Smooth muscle cell (in vitro differentiated cells): ENCODE results near the gene EPB41L4B. TPM values are rescaled to one million over a fixed set of nuclear protein-coding genes. Genes with fewer than 3 reads are reported as not detected.
"Not testable (repeated sequence)": the region's sequence is repeated elsewhere in the genome, so short reads cannot be mapped to it uniquely, and the experiment has no call there.

Source experiments
- DNase-seq: peaks from one replicate; lab custom pipeline; 2025; ENCODE audit not compliant: unreplicated experiment; lab: John Stamatoyannopoulos, UW
- H2AFZ ChIP-seq: fragments of 200-600 bp; sonication (generic); 2 replicates; pipeline ENCODE4 v1.6.0; 2016; ENCODE audit warnings: antibody characterized with exemption, low read depth, mild to moderate bottlenecking
- H3F3A ChIP-seq: fragments of 200-600 bp; sonication (generic); 2 replicates; pipeline ENCODE4 v1.6.0; 2017; ENCODE audit warnings: antibody characterized with exemption, low read depth
- H3K27ac ChIP-seq: fragments of 200-600 bp; sonication (generic); 2 replicates; pipeline ENCODE4 v1.5.1; 2016; ENCODE audit warnings: low read depth, mild to moderate bottlenecking
- H3K27me3 ChIP-seq: fragments of 200-600 bp; sonication (generic); 2 replicates; pipeline ENCODE4 v1.6.1; 2016; ENCODE audit warnings: low read depth, mild to moderate bottlenecking
- H3K36me3 ChIP-seq: fragments of 200-600 bp; sonication (generic); 2 replicates; pipeline ENCODE4 v1.5.1; 2016; ENCODE audit warnings: low read depth
- H3K4me1 ChIP-seq: fragments of 200-600 bp; sonication (generic); 2 replicates; pipeline ENCODE4 v1.5.1; 2016; ENCODE audit warnings: low read depth
- H3K4me2 ChIP-seq: fragments of 200-600 bp; sonication (generic); 2 replicates; pipeline ENCODE4 v1.6.0; 2016; ENCODE audit warnings: mild to moderate bottlenecking
- H3K4me3 ChIP-seq: fragments of 200-600 bp; sonication (generic); 2 replicates; pipeline ENCODE4 v1.5.1; 2016; ENCODE audit warnings: mild to moderate bottlenecking
- H3K79me2 ChIP-seq: fragments of 200-600 bp; sonication (generic); 2 replicates; pipeline ENCODE4 v1.6.0; 2016; ENCODE audit warnings: low read depth, mild to moderate bottlenecking
- H3K9ac ChIP-seq: fragments of 200-600 bp; sonication (generic); 2 replicates; pipeline ENCODE4 v1.6.0; 2016; ENCODE audit warnings: low read depth
- H3K9me3 ChIP-seq: fragments of 200-600 bp; sonication (generic); replicated peaks from 2 replicates; pipeline ENCODE4 v1.5.1; 2016; ENCODE audit warnings: low read depth
- H4K20me1 ChIP-seq: fragments of 200-600 bp; sonication (generic); 2 replicates; pipeline ENCODE4 v1.6.0; 2016; ENCODE audit warnings: low read depth
- CTCF ChIP-seq: fragments of 200-600 bp; sonication (generic); IDR thresholded peaks from 2 replicates; pipeline ENCODE4 v1.5.1; 2017; ENCODE audit warnings: borderline replicate concordance, mild to moderate bottlenecking, antibody characterized with exemption; ENCODE audit not compliant: insufficient read depth, poor library complexity, severe bottlenecking
- WGBS: methylation state at CpG from one replicate; pipeline ENCODE4 v1.1.7; 2016; ENCODE audit warnings: low lambda C conversion rate; 5-methylcytosine and 5-hydroxymethylcytosine counted together
- polyA plus RNA-seq: library from polyadenylated mRNA; unstranded; fragments of >200 nt; fragmentation: Nextera tagmentation; extraction: Ambion mirVana; gene quantifications from 2 replicates; pipeline ENCODE4 v1.2.1, GENCODE V29; 2016
- total RNA-seq: library from RNA; depleted of rRNA; stranded (reverse); fragments of >200 nt; gene quantifications from 2 replicates; pipeline ENCODE4 v1.2.3, GENCODE V29; 2014

Gene EPB41L4B
- total and polyA plus RNA-seq, 2 experiments from 2014 or later: 0.74 to 2.5 TPM

- Histone ChIP-seq H3K4me1 (peaks cover 4% of the 10 kb centered on the region), H3K4me3 (no peak overlapping the region), H3K79me2 (no peaks in the 10 kb centered on the region), H4K20me1 (no peaks in the 10 kb centered on the region), H3K27ac (no peak overlapping the region), H3K27me3 (no peaks in the 10 kb centered on the region), H2AFZ (no peak overlapping the region), H3K36me3 (no peaks in the 10 kb centered on the region), H3K9me3 (no peaks in the 10 kb centered on the region), H3K4me2 (no peak overlapping the region), H3K9ac (no peak overlapping the region), H3F3A (no peaks in the 10 kb centered on the region)
- no peak for DNase-seq
- WGBS: 85% methylated on average over 3 of the region's 3 CpGs
- TF ChIP-seq CTCF: no peak
These were observed 26.0 kb upstream of the EPB41L4B start for GRCh38 chr9:109346904-109347303.

GRCh38 chr9:109344866-109345265, 24.0 kb upstream of the EPB41L4B start:
- H4K20me1 ChIP-seq: no peaks in the 10 kb centered on the region
- no peak overlapping the region for H2AFZ ChIP-seq
- H3K79me2 ChIP-seq: no peaks in the 10 kb centered on the region
- H3K27me3 ChIP-seq: no peaks in the 10 kb centered on the region
- peaks cover 4% of the 10 kb centered on the region for H3K4me1 ChIP-seq
- H3F3A ChIP-seq: no peaks in the 10 kb centered on the region
- TF ChIP-seq CTCF: no peak
- 88% methylated on average over 3 of the region's 3 CpGs for WGBS
- DNase-seq: no peak
- H3K9me3 ChIP-seq: no peaks in the 10 kb centered on the region
- no peak overlapping the region for H3K4me3 ChIP-seq
- H3K4me2 ChIP-seq: no peak overlapping the region
- peak overlapping the region; percentile 83 for H3K27ac ChIP-seq
- no peak overlapping the region for H3K9ac ChIP-seq
- no peaks in the 10 kb centered on the region for H3K36me3 ChIP-seq

GRCh38 chr9:109342878-109343277, 22.0 kb upstream of the EPB41L4B start:
- H3K27me3 ChIP-seq: no peaks in the 10 kb centered on the region
- H3K9ac ChIP-seq: no peak overlapping the region
- no peak overlapping the region for H3K4me2 ChIP-seq
- peaks cover 4% of the 10 kb centered on the region for H3K4me1 ChIP-seq
- no peaks in the 10 kb centered on the region for H3K79me2 ChIP-seq
- TF ChIP-seq CTCF: no peak
- no peaks in the 10 kb centered on the region for H3K36me3 ChIP-seq
- 90% methylated on average over 4 of the region's 4 CpGs for WGBS
- DNase-seq: no peak
- no peaks in the 10 kb centered on the region for H3F3A ChIP-seq
- no peak overlapping the region for H3K4me3 ChIP-seq
- no peaks in the 10 kb centered on the region for H3K9me3 ChIP-seq
- H4K20me1 ChIP-seq: no peaks in the 10 kb centered on the region
- H3K27ac ChIP-seq: no peak overlapping the region
- H2AFZ ChIP-seq: no peak overlapping the region

- H3K27me3 ChIP-seq: no peaks in the 10 kb centered on the region
- H3K79me2 ChIP-seq: no peaks in the 10 kb centered on the region
- no peak for DNase-seq
- no peaks in the 10 kb centered on the region for H4K20me1 ChIP-seq
- H2AFZ ChIP-seq: no peak overlapping the region
- no peak overlapping the region for H3K4me2 ChIP-seq
- peaks cover 4% of the 10 kb centered on the region for H3K4me1 ChIP-seq
- H3K4me3 ChIP-seq: no peak overlapping the region
- H3K9ac ChIP-seq: no peak overlapping the region
- no peak for TF ChIP-seq CTCF
- no peaks in the 10 kb centered on the region for H3K9me3 ChIP-seq
- WGBS: 68% methylated on average over 6 of the region's 6 CpGs
- H3K36me3 ChIP-seq: no peaks in the 10 kb centered on the region
- H3F3A ChIP-seq: no peaks in the 10 kb centered on the region
- no peak overlapping the region for H3K27ac ChIP-seq
These were observed 20.7 kb upstream of the EPB41L4B start for GRCh38 chr9:109341561-109341960.

- H3K4me2 ChIP-seq, H3K9me3 ChIP-seq, H3K9ac ChIP-seq, H3F3A ChIP-seq, H3K4me1 ChIP-seq, H3K4me3 ChIP-seq, H4K20me1 ChIP-seq, DNase-seq, H3K27ac ChIP-seq, H3K79me2 ChIP-seq, H3K36me3 ChIP-seq, H3K27me3 ChIP-seq, H2AFZ ChIP-seq: not testable (repeated sequence)
- 91% methylated on average over 7 of the region's 7 CpGs for WGBS
These were observed 20.1 kb upstream of the EPB41L4B start for GRCh38 chr9:109340979-109341378.
